ENCODE measurements around the gene ABCB6. TPM values are rescaled to one million over a fixed set of nuclear protein-coding genes. Genes with fewer than 3 reads are reported as not detected.

ABCB6 gene
- total and polyA plus RNA-seq, 2 of the 8 experiments (the other 6 are each of a cell fraction or from before 2014, with no cell fraction given), result 44.9 to 50.6 TPM

DNA sequence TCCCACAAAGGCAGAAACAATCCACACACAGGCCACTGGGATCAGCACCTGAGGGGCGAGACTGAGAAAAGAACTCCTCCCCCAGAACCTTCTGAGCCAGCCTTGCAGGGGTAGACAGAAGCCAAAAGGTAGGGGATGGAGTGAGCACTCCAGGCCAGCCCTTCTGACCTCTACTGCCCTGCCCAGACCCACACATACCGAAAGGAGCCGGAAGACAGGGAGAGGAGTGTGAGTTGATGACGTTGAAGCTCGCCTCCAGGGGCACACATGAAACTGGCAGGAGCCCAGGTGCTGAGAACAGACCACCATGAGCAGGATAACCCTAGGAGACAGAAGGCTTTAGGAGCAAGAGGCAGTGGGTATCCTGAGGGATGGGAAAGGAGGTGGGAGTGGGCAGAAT is 50.8 kb downstream of the ABCB6 start:
- POLR2A ChIA-PET (ENCODE audit: partially characterized antibody), result no interaction called here
- Histone ChIP-seq H3K9me3 (ENCODE audit: insufficient read depth in 2 of 2, low read depth in 1 of 2, low read length in 1 of 2) (no peaks in the 10 kb centered on the region), H3K14ac (ENCODE audit: insufficient read length) (no peak overlapping the region), H3K23ac (ENCODE audit: insufficient read length) (no peak overlapping the region), H2AFZ (ENCODE audit: low read length) (no peak overlapping the region), H3K4me3 (ENCODE audit: extremely low read depth in 1 of 4, insufficient read depth in 2 of 4, low read depth in 3 of 4, low read length in 4 of 4) (no peak overlapping the region), H3K79me1 (ENCODE audit: low read depth, low read length) (no peaks in the 10 kb centered on the region; the same call in 1 of the 2 replicates), H2BK12ac (ENCODE audit: low read depth, low read length) (no peak overlapping the region), H4K20me1 (replicated peaks in 1 of 2; ENCODE audit: control insufficient read depth in 1 of 2, insufficient read depth in 2 of 2, low read length in 2 of 2) (peaks cover 0 to 4% of the 10 kb centered on the region in 2 experiments), H3K23me2 (ENCODE audit: low read depth, low read length) (no peaks in the 10 kb centered on the region), H2BK20ac (ENCODE audit: low read length) (no peak overlapping the region), H3K27ac (ENCODE audit: low read depth, low read length) (no peak overlapping the region), H2BK5ac (ENCODE audit: low read depth, low read length) (no peak overlapping the region), H3K4ac (replicated peaks; ENCODE audit: insufficient read length, low read depth, low read length) (no peak overlapping the region), H3K18ac (ENCODE audit: extremely low read depth, low read length) (no peak overlapping the region), H4K8ac (ENCODE audit: extremely low read depth, insufficient read depth, low read length) (no peak overlapping the region; the same call in 1 of the 2 replicates), H3K36me3 (ENCODE audit: control insufficient read depth in 2 of 4, insufficient read depth in 4 of 4, low read length in 3 of 4) (peaks cover 0 to 2% (median 0%) of the 10 kb centered on the region in 4 experiments; a peak in 2 of 8 replicates), H2BK120ac (replicated peaks; ENCODE audit: low read depth, low read length) (no peak overlapping the region), H3K79me2 (ENCODE audit: control insufficient read depth in 1 of 2, insufficient read depth in 2 of 2, low read length in 2 of 2) (no peaks in the 10 kb centered on the region), H3K56ac (replicated peaks; ENCODE audit: insufficient read length, low read depth, low read length) (no peak overlapping the region), H4K91ac (replicated peaks; ENCODE audit: insufficient read length, low read length) (no peak overlapping the region), H2AK5ac (ENCODE audit: low read depth, low read length) (no peak overlapping the region), H3K9ac (replicated peaks in 1 of 4; ENCODE audit: extremely low read depth in 1 of 4, low read depth in 3 of 4, low read length in 3 of 4) (no peak overlapping the region), H4K5ac (ENCODE audit: insufficient read length, low read depth, low read length) (no peak overlapping the region), H3K4me1 (replicated peaks in 1 of 4; ENCODE audit: control insufficient read depth in 3 of 4, insufficient read depth in 4 of 4, low read length in 3 of 4) (no peaks in the 10 kb centered on the region), H2BK15ac (ENCODE audit: low read length) (no peak overlapping the region; the same call in 1 of the 2 replicates), H3K27me3 (replicated peaks in 1 of 4; ENCODE audit: control insufficient read depth in 3 of 4, extremely low read depth in 1 of 4, insufficient read depth in 3 of 4, low read length in 3 of 4) (no peaks in the 10 kb centered on the region; a peak in 1 of 7 replicates), H3K4me2 (ENCODE audit: insufficient read depth in 1 of 2, low read depth in 2 of 2, low read length in 2 of 2) (no peak overlapping the region)
- no peak for TF ChIP-seq SP1 (IDR thresholded peaks at IDR 0.05; ENCODE audit: low read depth, low read length)
- no peak for TF ChIP-seq RNF2 (IDR thresholded peaks at IDR 0.05; ENCODE audit: borderline replicate concordance, low read depth, low read length, missing control alignments, poor library complexity, severe bottlenecking)
- TF ChIP-seq RXRA (IDR thresholded peaks at IDR 0.05; ENCODE audit: insufficient read depth, low read depth, low read length), result no peak
- TF ChIP-seq, protein P1, sequence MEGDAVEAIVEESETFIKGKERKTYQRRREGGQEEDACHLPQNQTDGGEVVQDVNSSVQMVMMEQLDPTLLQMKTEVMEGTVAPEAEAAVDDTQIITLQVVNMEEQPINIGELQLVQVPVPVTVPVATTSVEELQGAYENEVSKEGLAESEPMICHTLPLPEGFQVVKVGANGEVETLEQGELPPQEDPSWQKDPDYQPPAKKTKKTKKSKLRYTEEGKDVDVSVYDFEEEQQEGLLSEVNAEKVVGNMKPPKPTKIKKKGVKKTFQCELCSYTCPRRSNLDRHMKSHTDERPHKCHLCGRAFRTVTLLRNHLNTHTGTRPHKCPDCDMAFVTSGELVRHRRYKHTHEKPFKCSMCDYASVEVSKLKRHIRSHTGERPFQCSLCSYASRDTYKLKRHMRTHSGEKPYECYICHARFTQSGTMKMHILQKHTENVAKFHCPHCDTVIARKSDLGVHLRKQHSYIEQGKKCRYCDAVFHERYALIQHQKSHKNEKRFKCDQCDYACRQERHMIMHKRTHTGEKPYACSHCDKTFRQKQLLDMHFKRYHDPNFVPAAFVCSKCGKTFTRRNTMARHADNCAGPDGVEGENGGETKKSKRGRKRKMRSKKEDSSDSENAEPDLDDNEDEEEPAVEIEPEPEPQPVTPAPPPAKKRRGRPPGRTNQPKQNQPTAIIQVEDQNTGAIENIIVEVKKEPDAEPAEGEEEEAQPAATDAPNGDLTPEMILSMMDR (IDR thresholded peaks at IDR 0.05; ENCODE audit: control extremely low read depth in 1 of 3, insufficient read depth in 1 of 3, low read depth in 1 of 3, low read length in 3 of 3), result no peak
- no peak for TF ChIP-seq EZH2 (IDR thresholded peaks at IDR 0.05; ENCODE audit: low read depth, low read length, severe bottlenecking)
- no peak for TF ChIP-seq PHF8 (conservative IDR thresholded peaks at IDR 0.05; ENCODE audit: low read depth, low read length)
- no peak for TF ChIP-seq SP4 (IDR thresholded peaks at IDR 0.05; ENCODE audit: low read length)
- TF ChIP-seq ZNF274 (IDR thresholded peaks at IDR 0.05; ENCODE audit: borderline replicate concordance, extremely low read depth, low read length), result no peak
- TF ChIP-seq SP2 (IDR thresholded peaks at IDR 0.05; ENCODE audit: low read length), result no peak
- DNase-seq (ENCODE audit: low read depth in 1 of 2, low spot score in 2 of 2) (no peak), FAIRE-seq (no peak)
- WGBS, 2 experiments (ENCODE audit: extremely low coverage in 1 of 2, insufficient coverage in 1 of 2, insufficient read length in 1 of 2, insufficient replicate concordance in 2 of 2, low coverage in 1 of 2, low lambda C conversion rate in 2 of 2, missing lambda C conversion rate in 1 of 2), result 80% methylated on average over 5 of the region's 5 CpGs; no CpG with 5 or more reads in 1 of the 2 experiments
- CTCF ChIA-PET (ENCODE audit: partially characterized antibody), result interaction anchor here (0.8 kb wide), 1 partner anchor 9 kb away, joined by 3 read pairs; no protein-coding TSS in a partner anchor

Data from H1 (cell line).